ENCODE measurements around the gene NRCAM.

NRCAM gene

GRCh38 chr7:108124820-108125219 lies 331.4 kb downstream of the NRCAM start:
- H3K9me3 ChIP-seq (ENCODE audit: control insufficient read depth, insufficient read depth, low read depth, low read length) = no peaks in the 10 kb centered on the region
- H3K4me1 ChIP-seq (ENCODE audit: control insufficient read depth, insufficient read depth, low read length) = no peaks in the 10 kb centered on the region
- TF ChIP-seq ZNF792 (tag by site-specific recombination; IDR thresholded peaks at IDR 0.05) = no peak
- no peak for TF ChIP-seq SP3 (tag by site-specific recombination; IDR thresholded peaks at IDR 0.05)
- no peak for TF ChIP-seq ZNF26 (tag by site-specific recombination; IDR thresholded peaks at IDR 0.05)
- no peak for TF ChIP-seq ATF2 (tag by site-specific recombination; IDR thresholded peaks at IDR 0.05; ENCODE audit: low read depth)
- TF ChIP-seq PRDM2 (tag by site-specific recombination; IDR thresholded peaks at IDR 0.05; ENCODE audit: borderline replicate concordance) = no peak
- no peak for TF ChIP-seq HIC1 (tag by site-specific recombination; IDR thresholded peaks at IDR 0.05)
- no peak for TF ChIP-seq ZNF19 (tag by site-specific recombination; IDR thresholded peaks at IDR 0.05; ENCODE audit: low read depth)
- no peak for TF ChIP-seq ZNF518A (tag by site-specific recombination; conservative IDR thresholded peaks at IDR 0.05; ENCODE audit: low read depth)
- no peaks in the 10 kb centered on the region for H3K36me3 ChIP-seq (ENCODE audit: control insufficient read depth in 2 of 2, insufficient read depth in 1 of 2, low read length in 2 of 2)
- H3K4me3 ChIP-seq (ENCODE audit: low read depth, low read length) = no peak overlapping the region
- ChIA-PET CTCF (interaction anchor here (1.2 to 1.5 kb wide), 2 partner anchors 11 to 21 kb away, joined by 6 read pairs; no protein-coding TSS in a partner anchor), POLR2A (no interaction called here)
- H3K27ac ChIP-seq (ENCODE audit: extremely low read depth, low read depth, low read length) = no peak overlapping the region
